Fibroblast of mammary gland (primary cell): ENCODE data around the gene VIL1.

Experiments
- DNase-seq: peaks from one replicate; pipeline ENCODE4 v3.0.0-alpha.2; 2010; ENCODE audit warnings: low read depth
- H3K4me3 ChIP-seq: 2 replicates; pipeline ENCODE4 v1.5.1; 2011; ENCODE audit warnings: low read depth, mild to moderate bottlenecking, low read length, moderate library complexity; ENCODE audit not compliant: control insufficient read depth
- CTCF ChIP-seq: conservative IDR thresholded peaks from 2 replicates; pipeline ENCODE4 v1.5.1; 2011; ENCODE audit warnings: low read depth, low read length, inconsistent platforms; ENCODE audit not compliant: control insufficient read depth, insufficient read depth

The VIL1 gene

DNA sequence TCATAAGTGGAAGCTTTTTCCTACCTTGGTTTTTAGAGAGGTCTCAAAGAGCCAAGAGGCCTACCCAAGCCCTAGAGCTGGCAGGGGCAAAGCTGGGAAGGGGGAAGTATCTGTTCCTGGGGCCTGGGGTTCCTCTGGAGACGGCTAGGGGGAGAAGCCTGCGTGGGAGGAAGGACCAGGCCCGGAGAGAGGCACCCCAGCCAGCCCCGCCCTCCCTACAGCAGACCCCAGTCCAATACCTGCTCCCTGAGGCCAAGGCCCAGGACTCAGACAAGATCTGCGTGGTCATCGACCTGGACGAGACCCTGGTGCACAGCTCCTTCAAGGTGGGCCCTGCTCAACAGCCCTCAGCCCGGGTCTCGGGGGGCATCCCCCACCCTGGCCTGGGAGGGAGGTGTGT is 17.0 kb upstream of the VIL1 start:
- DNase-seq: no peak
- TF ChIP-seq CTCF: no peak
- no peak overlapping the region for H3K4me3 ChIP-seq

DNA sequence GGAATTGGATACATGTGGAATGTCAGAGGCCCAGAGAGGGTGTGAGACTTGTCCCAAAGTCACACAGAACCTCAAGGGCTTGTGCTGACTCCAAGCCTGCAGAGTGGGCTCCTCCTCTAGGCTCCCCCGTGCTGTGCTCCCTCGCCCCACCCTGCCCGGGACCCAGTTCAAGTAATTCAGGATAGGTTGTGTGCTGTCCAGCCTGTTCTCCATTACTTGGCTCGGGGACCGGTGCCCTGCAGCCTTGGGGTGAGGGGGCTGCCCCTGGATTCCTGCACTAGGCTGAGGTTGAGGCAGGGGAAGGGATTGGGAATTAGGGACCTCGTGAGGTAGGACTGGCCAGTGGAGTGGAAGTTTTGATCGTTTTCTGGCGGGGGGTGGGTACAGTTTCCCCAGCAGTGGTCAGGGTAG is 16.4 kb upstream of the VIL1 start:
- DNase-seq: no peak
- H3K4me3 ChIP-seq: no peak overlapping the region

DNA sequence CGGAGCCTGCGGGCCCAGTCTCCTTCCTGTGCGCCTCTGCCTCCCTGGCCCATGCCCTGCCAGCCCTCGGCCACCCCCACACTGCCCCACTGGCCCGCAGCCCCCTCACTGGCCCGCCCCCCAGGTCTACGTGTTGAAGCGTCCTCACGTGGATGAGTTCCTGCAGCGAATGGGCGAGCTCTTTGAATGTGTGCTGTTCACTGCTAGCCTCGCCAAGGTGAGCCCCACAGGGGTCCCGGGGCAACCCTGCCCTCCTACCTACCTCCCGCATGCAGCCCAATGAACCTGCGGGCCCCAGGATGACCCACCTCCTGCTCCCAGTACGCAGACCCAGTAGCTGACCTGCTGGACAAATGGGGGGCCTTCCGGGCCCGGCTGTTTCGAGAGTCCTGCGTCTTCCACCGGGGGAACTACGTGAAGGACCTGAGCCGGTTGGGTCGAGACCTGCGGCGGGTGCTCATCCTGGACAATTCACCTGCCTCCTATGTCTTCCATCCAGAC is 16.0 kb upstream of the VIL1 start:
- no peak for DNase-seq
- H3K4me3 ChIP-seq: no peak overlapping the region
- TF ChIP-seq CTCF: no peak

More for the DNA sequence above, 16.4 kb upstream of the VIL1 start:
- TF ChIP-seq CTCF: no peak

- no peak for TF ChIP-seq CTCF
- H3K4me3 ChIP-seq: no peak overlapping the region
- no peak for DNase-seq
Measured at GRCh38 chr2:218403810-218404209, 15.1 kb upstream of the VIL1 start.

GRCh38 chr2:218404351-218405085 is 14.4 kb upstream of the VIL1 start:
- no peak overlapping the region for H3K4me3 ChIP-seq

GRCh38 chr2:218405086-218405745 is 13.7 kb upstream of the VIL1 start:
- no peak overlapping the region for H3K4me3 ChIP-seq
- no peak for TF ChIP-seq CTCF
- no peak for DNase-seq

More at GRCh38 chr2:218404351-218405085, 14.4 kb upstream of the VIL1 start:
- DNase-seq: no peak
- TF ChIP-seq CTCF: no peak
